PC-3 (cell line): ENCODE results near the gene DLST.

Experiments
- EZH2 ChIP-seq: fragments of 300-600 bp; sonication (generic); IDR thresholded peaks from one replicate; pipeline ENCODE4 v1.6.1; 2017; ENCODE audit warnings: antibody characterized with exemption, mild to moderate bottlenecking, low read length; ENCODE audit not compliant: unreplicated experiment
- TF ChIP-seq, protein P1 (sequence below): fragments of 300-600 bp; sonication (generic); conservative IDR thresholded peaks from 2 replicates; pipeline ENCODE4 v1.5.1; 2017; ENCODE audit warnings: antibody characterized with exemption, low read depth, mild to moderate bottlenecking, low read length

- TF ChIP-seq, protein P1, sequence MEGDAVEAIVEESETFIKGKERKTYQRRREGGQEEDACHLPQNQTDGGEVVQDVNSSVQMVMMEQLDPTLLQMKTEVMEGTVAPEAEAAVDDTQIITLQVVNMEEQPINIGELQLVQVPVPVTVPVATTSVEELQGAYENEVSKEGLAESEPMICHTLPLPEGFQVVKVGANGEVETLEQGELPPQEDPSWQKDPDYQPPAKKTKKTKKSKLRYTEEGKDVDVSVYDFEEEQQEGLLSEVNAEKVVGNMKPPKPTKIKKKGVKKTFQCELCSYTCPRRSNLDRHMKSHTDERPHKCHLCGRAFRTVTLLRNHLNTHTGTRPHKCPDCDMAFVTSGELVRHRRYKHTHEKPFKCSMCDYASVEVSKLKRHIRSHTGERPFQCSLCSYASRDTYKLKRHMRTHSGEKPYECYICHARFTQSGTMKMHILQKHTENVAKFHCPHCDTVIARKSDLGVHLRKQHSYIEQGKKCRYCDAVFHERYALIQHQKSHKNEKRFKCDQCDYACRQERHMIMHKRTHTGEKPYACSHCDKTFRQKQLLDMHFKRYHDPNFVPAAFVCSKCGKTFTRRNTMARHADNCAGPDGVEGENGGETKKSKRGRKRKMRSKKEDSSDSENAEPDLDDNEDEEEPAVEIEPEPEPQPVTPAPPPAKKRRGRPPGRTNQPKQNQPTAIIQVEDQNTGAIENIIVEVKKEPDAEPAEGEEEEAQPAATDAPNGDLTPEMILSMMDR = no peak
- TF ChIP-seq EZH2 = no peak
Observed at GRCh38 chr14:74888164-74889158, 6.7 kb downstream of the DLST start.
